Measurements from ENCODE around the gene PBLD.
A peak's percentile ranks its signal among the peaks of the same experiment; 100 is the strongest.

PBLD gene

DNA sequence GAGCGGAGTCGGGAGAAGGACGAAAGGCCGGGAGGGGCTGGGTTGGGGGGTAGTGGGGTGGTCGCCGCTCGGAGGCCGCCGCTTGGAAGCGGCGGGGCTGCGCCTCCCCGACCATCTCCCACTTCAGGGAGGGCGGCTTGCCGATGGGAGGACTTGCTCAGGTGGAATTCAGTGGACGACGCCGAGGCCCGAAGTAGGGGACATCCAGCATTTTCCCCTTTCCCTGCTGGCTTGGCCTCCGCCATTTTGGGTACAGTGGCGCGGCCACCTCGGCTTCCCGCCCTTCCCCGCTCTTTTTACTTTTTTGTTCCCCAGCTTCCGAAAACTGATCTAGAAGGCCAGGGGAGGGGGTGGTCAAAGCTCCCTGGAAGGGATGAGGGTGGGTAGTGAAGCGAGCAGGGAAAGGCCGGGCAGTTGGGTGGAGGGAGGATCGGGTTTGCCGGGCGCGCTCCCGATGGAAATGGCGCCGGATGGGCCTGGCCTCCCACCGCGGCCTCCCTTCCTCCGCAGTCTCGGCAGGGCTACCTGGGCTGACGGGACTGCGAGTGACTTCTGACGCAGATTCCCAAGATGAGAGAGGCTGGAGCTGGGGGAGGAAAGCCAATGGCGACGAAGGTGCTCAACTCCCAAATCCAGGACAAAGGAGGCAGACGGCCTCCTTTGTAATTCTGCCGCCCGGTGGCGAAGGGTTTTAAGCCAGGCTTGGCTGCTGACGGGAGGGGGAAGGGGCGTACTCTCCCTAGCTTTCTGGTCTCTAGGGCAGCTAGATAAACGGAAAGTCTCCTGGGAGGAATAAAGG, at the start of gene PBLD:
Gene PBLD, minus strand, starts transcription at position 670 of the 799 bp plus-strand sequence. CDS start 26,084 bp downstream, outside the sequence.
- peak in 2 of 3 experiments; percentile 13 to 38 for DNase-seq (ENCODE audit: low read depth in 3 of 3)

DNA sequence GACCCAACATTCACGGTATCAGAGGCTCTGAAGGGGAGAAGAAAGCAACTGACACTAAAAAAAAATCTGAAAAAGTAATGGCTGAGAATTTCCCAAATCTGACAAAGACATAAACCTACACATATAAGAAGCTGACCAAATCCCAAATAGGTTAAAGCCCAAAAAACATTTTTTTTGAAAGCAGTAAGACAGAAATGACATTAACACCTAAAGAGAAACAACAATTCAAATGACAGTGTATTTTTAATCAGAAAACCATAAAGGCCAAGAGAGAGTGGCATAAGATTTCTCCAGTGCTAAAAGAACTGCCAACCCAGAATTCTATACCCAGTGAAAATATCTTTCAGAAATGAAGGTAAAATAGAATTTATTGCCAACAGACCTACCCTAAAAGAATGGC, 38.9 kb upstream of the PBLD start:
- DNase-seq (ENCODE audit: low read depth in 3 of 3): no peak

DNA sequence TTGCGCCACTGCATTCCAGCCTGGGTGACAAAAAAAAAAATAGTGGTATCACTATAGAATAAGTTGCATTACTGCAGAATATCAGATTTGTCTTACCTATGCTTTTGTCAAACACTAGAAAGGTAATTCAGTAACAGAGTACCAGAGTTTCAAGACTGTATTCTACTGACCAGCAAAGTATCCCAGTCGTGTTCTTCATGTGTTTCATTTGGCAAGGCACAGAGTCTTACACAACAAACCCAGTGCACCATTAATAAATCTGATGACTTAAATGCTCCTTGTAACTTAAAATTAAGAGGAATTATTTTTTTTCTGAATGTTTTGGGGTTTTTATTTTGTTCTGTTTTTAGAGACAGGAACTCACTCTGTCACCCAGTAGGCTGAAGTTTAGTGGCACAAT, 34.4 kb upstream of the PBLD start:
- no peak for DNase-seq (ENCODE audit: low read depth in 3 of 3)

DNA sequence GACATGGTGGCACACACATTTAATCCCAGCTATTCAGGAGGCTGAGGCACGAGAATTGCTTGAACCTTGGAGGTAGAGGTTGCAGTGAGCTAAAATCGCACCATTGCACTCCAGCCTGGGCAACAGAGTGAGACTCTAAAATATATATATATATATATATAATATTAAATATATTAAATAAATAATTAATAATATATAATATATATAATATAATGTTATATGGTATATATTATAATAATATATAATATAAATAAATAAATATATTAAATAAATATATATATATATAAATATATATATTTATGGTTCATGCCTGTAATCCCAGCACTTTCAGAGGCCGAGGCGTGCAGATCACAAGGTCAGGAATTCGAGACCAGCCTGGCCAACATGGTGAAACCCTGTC, 33.9 kb upstream of the PBLD start:
- DNase-seq (ENCODE audit: low read depth in 3 of 3): no peak

DNA sequence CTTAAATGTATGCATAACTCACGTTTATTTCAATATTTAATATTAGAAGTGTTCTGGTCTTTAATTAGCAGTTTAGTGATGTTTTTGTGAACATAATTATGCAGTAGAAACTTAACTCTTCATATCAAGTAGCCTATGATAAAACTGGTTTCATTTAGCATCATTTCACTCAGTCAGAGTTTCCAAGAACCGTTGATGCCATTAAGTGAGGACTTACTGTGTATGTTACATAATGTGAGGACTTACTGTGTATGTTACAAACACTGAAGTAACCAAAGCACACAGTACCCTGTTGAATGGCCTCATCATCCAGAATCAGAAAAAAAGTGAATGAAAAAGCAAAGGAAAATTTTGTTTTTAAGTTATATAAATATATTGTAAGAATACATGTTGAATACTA, 32.9 kb upstream of the PBLD start:
- DNase-seq (ENCODE audit: low read depth in 3 of 3): no peak

DNA sequence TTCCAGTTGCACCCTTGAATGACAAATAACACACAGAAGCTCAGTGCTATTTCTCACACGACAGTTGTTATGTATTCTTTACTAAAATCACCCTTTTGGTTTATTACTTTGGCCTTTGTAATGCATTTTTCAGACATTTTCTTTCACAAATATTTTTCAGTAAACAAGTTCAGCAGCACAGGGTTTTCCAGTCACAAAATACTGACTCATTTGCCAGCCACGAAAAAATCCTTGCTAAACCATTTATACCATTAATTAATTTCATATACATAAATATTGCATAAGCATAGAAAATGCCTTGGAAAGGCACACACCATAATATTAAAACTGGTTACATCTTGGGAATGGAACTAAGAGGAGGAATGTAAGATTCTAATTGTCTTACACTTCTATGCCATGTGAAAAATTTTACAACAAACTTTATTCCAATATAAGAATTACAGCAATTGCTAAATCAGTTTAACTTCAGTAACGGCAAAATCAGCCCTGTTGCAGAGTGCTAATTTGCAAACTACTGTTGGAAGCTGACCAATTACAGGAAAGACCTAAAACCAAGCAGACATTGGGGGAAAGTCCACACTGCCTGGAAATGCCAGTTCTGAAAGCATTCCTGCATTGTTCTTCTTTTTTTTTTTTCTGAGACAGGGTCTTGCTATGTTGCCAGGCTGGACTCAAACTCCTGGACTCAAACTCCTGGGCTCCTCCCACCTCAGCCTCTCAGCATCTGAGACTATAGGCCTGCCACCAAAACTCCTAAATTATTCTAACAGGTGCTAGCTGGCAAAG, 31.6 kb upstream of the PBLD start:
- DNase-seq (ENCODE audit: low read depth in 3 of 3): no peak

DNA sequence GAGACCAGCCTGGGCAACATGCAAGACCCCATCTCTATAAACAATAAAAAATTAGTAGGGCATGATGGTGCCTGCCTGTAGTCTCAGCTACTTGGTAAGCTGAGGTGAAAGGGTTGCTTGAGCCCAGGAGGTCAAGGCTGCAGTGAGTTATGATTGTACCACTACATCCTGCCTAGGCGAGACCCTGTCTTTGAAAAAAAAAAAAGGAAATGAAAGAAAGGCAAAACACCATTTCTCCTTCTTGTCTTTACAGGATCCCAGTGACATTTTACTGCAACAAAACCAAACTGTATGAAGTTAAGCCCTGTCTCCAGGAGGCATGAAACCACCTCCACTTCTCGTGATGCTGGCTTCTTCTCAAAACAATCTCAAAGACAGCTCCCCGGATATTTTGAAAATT, 29.9 kb upstream of the PBLD start:
- no peak for DNase-seq (ENCODE audit: low read depth in 3 of 3)

DNA sequence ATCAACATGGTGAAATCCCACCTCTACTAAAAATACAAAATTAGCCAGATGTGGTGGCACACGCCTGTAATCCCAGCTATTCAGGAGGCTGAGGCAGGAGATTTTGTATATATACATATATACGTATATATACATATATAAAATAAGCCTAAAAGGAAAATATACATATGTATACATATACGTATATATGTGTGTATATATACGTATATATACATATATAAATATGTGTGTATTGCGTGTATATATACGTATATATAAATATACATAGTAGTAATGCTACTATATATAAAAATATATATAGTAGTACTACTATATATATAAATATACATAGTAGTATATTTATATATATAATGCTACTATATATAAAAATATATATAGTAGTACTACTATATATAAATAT, 26.5 kb upstream of the PBLD start:
- no peak for DNase-seq (ENCODE audit: low read depth in 3 of 3)

DNA sequence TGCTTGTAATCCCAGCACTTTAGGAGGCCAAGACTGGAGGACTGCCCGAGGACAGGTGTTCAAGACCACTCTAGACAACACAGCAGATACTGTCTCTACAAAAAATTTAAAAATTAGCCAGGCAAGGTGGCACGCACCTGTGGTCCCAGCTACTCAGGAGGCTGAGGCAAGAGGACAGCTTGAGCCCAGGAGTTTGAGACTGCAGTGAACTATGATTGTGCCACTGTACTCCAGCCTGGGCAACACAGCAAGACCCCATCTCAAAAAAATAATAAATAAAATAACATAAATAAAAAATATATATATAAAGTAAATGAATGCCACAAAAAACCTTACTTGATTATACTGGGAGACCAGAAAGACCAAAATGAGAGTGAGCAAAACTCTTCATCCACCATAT, 20.8 kb upstream of the PBLD start:
- DNase-seq (ENCODE audit: low read depth in 3 of 3): no peak

DNA sequence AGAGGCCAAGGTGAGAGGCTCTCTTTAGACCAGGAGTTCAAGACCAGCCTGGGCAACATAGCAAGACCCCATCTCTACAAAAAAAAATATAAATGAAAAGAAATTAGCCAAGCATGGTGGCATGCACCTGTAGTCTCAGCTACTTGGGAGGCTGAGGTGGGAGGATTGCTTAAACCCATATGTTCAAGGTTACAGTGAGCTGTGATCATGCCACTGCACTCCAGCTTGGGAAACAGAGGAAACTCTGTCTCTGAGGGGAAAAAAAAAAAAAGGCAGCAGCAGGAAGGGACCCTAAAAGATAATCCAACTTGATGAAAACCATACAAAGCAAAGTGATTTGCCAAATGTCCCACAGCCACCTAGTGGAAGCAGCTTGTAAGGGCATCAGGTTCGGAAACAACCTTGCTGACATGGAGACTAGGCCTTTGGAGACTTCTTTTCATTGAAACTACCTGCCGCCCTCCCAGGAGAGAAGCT, 15.6 kb upstream of the PBLD start:
- DNase-seq (ENCODE audit: low read depth in 3 of 3): peak in 1 of 3 experiments; percentile 22

DNA sequence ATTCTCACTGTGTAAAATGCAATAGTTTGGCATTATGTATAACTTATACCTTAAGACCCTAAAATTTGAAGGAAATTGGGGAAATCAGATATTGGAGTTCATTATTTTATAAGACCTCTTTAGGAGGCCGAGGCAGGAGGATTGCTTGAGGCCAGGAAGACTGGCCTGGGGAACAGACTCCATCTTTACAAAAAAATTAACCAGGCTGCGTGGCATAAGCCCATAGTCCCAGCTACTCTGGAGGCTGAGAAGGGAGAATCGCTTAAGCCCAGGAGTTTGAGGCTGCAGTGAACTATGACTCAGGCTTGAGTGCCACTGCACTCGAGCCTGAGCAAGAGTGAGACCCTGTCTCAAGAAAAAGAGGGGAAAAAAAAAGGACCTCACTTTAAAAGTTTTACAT, 14.0 kb upstream of the PBLD start:
- DNase-seq (ENCODE audit: low read depth in 3 of 3): no peak

DNA sequence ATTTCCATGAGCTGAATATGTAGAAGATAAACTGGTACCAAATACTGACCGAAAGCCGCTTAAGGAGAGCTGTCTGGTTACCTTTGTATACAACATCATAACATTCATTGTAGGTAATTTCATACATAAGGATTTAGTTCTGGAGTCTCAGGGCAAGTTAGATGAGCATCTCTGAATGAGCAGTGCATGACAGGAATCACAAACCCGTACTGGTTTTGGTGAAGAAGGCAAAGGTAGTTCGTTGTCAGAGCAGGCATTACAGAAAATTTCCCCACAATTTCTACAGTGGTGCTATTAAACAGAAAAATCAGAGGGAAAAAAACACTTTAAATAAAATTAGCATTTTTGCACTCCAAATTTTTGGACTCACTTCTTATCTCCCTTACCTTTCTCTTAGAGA, 12.9 kb upstream of the PBLD start:
- no peak for DNase-seq (ENCODE audit: low read depth in 3 of 3)

DNA sequence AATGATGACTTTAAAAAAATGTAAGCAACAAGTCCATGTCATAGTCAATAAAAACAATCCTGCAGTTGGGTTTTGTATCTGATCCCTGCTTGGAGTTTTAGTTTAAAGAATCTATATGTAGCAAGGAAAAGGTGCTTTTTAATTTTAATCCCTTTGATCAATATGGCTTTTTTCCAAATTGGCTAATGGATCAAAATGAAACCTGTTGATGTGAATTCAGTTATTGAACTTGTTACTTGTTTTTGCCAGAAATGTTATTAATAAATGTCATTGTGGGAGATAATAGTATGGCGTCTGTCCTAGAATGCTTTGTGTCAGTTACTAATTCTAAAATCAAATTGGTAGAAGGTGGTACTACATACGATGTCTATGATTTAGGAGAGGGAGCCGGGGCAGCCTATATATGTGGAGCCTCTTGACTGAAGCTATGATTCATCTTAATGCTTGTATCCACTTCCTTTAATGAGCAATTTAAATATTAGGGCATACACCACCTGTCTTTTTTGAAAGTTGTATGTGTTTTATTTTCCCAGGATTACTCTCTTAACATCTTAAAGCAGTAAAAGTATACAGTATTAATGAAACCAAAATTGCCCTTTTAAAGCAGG, 10.3 kb upstream of the PBLD start:
- no peak for DNase-seq (ENCODE audit: low read depth in 3 of 3)

DNA sequence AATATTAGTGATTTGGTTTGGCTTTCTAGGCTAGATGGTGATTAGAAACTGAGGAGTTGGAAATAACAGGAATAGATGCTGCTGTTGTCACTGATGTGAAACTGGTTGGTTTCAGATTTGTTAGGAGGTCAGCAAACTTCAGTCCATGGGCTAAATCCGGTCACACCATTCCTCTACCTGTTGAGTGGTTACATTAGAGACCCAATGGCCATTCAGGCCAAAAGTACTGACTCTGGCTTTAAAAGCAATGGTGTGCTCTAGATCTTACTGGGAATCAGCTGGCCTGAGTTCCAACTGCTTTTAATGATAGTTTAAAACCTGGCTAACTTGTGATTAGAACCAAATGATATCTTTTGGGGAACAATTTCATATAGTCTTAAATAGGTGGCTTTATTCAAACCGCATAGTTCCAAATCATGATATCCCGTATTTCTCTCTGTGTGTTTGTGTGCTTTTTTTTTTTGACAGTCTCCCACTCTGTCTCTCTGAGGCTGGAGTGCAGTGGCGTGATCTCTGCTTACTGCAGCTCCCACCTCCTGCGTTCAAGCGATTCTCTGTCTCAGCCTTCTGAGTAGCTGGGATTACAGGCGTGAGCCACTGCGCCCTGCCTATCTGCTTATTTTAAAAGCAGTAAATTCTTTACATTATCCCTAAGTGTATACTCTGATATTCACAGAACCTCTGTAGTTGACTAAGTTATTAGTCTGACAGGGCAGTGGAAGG, 7.8 kb upstream of the PBLD start:
- DNase-seq (ENCODE audit: low read depth in 3 of 3): no peak

DNA sequence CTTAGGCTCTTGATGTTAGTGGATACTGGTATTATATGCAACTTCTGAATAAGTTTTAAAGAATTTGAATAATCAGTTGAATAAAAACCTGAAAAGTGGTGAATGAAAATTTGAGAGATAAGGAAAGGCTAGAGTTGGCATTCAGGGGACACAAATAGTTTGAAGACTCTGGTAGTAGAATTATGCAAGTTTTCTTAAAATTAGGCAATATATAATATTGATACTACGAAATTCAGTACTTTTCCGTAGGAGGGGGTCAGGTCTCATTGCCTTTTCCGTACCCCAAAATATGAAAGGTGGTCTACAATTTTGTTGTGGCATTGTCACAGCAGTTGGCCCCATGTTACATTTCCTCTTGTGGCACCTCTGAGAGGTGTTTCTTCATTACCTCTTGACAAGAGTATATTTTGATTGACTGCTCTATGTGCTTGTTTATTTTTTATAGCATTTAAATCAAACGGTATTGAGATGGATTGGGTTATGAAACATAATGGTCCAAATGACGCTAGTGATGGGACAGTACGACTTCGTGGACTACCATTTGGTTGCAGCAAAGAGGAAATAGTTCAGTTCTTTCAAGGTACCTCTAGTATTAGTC, 4.1 kb upstream of the PBLD start:
- no peak for DNase-seq (ENCODE audit: low read depth in 3 of 3)

DNA sequence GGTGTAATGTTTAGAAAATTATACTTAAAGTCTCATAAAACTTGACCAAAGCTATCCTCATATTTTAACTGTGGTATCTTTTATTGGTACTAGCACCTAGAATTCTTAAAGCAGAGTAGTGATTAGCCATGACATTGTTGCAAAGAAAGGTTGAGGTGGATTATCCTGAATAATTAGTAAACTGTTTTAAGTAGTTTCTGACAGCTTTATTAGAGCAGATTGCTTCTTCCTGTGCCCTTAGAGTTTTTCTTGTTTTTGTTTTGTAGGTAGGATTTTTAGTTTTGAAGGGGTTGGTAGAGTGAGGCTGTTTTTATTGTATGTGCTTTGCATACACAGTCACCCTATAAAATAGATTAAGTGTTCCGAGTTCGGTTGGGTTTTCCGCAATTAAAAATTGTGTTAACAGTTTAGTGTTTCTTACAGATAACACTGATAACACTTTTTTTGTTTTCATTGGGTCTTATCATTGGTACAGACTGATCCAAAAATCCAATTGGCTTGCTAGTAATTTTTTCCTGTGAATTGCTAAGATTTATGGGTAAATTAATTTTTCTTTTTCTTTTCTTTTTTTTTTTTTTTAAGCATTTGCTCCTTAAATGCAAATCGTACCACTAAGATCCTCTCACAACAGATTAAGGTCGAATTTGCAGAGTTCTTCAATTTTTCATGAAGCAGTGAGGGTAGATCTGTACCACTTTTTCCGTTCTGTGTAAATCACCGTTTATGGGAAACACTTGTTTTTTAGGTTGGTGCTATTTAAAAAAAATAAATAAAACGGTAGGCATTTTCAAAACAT, 2.1 kb upstream of the PBLD start:
- DNase-seq (ENCODE audit: low read depth in 3 of 3): no peak

DNA sequence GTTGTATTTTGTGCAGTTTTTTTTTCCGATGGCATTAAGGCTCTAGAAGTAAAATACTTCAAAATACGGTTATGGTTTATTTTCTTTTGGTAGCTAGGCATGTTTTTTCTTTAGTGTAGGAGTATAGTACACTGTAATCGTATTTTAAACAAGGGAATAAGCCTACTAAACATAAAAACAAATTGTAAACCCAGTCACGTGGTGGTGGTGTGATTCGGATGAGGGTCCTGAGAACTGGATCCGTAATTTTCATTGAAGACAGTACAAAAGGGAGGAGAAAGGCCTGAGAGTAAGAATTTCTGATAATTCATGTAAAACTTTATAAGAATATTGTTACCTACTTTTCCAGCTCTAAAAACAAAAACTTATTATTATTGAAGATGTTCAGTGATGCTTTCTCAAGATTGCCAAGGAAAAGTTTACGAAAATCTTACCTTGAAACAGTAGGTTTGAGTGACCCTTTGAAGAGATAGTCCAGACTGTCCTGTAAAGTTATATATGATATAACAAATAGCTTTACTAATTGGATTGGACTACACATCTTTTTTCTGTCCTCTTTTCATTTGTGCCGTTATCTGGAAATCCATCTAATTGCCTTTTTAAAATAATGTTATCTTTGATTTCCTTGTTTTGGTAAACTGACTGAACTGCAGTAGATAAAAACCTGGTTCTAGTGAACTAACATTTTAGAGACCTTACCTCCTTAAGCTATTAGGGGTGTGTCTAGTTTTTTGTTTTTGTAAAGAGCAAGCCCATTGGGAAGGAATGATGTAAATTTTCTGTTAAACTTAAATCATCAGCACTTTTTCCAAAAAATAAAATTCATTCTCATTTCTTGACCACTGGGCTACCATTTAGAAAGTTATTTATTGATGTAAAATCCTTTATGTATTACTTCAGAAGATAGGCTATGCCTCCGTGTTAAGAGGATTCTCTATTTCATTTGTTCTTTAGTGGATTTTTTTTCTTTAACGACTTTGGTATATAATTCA, 1.0 kb upstream of the PBLD start:
- DNase-seq (ENCODE audit: low read depth in 3 of 3): no peak

DNA sequence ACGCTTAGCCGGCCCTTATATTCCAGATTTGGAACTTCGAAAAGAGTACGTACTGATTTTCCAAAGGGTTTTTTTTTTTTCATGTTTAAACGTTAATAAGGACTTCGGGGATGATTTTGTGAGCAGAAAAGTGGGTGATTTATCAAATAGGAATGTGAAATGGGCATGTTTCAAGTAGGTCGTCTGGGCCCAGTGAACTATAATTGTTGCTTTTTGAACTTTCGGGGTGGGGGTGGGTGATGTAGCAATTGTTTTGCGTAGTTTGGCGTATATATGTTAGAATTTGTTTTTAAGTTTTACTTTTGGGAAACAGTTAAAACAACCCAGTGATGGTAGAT, 299 bp upstream of the PBLD start:
- no peak for DNase-seq (ENCODE audit: low read depth in 3 of 3)

DNA sequence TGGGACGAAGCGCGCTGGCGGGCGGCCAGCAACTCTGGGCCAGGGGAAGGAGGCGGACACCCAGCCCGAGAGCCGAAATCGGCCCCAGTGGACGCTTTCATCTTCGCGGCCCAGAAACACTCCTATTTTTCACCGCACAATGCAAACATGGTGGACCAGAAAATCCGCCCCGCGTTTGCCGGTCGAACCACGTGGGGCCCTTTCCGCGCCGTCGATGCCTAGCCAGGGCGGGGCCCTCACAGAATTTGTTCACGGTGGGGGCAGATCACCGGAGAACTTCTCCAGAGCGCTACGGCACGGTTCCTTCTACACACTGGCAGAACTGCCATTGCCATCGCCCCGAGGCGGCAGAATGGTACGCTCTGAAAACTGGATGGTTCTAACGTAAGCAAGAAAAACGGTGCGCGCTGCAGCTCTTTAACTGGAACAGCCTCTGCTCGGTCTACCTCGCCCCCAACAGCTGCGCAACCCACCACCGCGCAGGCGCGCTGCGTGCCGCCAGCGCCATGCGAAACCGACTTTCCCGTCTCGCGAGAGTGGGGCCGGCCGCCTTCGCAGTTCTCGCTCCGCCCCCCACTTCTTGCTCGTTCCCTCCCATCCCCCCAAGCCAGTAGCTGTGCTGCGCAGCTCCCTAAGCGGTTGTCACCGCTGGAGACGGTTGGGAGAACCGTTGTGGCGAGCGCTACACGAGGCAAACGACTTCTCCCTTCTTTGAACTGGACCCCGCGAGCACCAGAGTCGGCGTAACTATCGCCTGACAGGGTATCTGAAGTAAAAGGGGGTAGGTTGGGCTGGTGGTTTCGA, 1.1 kb downstream of the PBLD start, which contains the start of gene HNRNPH3:
Gene HNRNPH3, plus strand, starts transcription at position 610 of the 804 bp plus-strand sequence. CDS start 5,158 bp downstream, outside the sequence.
- peak; percentile 94 to 99 (median 98) for DNase-seq (ENCODE audit: low read depth in 3 of 3)

Measured in stimulated activated CD4-positive, alpha-beta T cell treated with anti-CD3 and anti-CD28 coated beads, TNF-alpha, amount 100 ng/mL, for 4 hours (primary cell).